ENCODE measurements around the gene SPON1.

- TF ChIP-seq POLR2A (IDR thresholded peaks at IDR 0.05): no peak
- TF ChIP-seq, protein P1, sequence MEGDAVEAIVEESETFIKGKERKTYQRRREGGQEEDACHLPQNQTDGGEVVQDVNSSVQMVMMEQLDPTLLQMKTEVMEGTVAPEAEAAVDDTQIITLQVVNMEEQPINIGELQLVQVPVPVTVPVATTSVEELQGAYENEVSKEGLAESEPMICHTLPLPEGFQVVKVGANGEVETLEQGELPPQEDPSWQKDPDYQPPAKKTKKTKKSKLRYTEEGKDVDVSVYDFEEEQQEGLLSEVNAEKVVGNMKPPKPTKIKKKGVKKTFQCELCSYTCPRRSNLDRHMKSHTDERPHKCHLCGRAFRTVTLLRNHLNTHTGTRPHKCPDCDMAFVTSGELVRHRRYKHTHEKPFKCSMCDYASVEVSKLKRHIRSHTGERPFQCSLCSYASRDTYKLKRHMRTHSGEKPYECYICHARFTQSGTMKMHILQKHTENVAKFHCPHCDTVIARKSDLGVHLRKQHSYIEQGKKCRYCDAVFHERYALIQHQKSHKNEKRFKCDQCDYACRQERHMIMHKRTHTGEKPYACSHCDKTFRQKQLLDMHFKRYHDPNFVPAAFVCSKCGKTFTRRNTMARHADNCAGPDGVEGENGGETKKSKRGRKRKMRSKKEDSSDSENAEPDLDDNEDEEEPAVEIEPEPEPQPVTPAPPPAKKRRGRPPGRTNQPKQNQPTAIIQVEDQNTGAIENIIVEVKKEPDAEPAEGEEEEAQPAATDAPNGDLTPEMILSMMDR (IDR thresholded peaks at IDR 0.05): no peak
These were observed 152.3 kb downstream of the SPON1 start for GRCh38 chr11:14114786-14115185.
